IPS-15b (cell line): ENCODE measurements around the gene IHH.

Experiments used
- H3K27me3 ChIP-seq: one replicate; pipeline ENCODE4 v1.6.1; 2013; ENCODE audit warnings: low read length; ENCODE audit not compliant: control insufficient read depth, insufficient read depth
- H3K36me3 ChIP-seq: one replicate; pipeline ENCODE4 v1.6.1; 2013; ENCODE audit warnings: low read length; ENCODE audit not compliant: control insufficient read depth, insufficient read depth
- H3K4me1 ChIP-seq: one replicate; pipeline ENCODE4 v1.6.1; 2013; ENCODE audit warnings: mild to moderate bottlenecking, low read length; ENCODE audit not compliant: control insufficient read depth, insufficient read depth
- H3K4me3 ChIP-seq: one replicate; pipeline ENCODE4 v1.5.1; 2013; ENCODE audit warnings: low read depth, low read length
- H3K9ac ChIP-seq: one replicate; pipeline ENCODE4 v1.6.1; 2013; ENCODE audit warnings: low read depth, mild to moderate bottlenecking, low read length
- H3K9me3 ChIP-seq: one replicate; pipeline ENCODE4 v1.6.1; 2013; ENCODE audit warnings: mild to moderate bottlenecking, low read length; ENCODE audit not compliant: control insufficient read depth, insufficient read depth

The IHH gene

DNA sequence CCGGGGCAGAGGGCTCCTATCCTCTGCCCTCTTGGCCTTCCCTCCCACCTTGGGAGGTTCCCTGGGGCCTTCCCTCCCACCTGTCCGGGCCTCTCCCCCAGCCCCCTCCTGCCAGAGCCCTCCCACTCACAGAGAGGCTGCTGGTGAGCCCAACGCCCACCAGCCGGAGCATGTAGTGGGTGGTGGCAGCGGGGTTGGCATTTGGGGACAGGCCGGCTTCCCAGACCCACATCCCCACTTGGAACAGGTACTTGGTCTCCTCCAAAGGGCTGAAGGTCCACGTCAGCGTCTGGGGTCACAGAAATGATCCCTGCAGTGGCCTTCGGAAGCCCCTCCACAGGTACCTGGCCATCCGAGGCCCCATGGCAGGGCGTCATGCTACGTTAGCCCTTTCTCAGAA, 38.7 kb downstream of the IHH start:
- Histone ChIP-seq H3K4me3 (no peak overlapping the region), H3K27me3 (no peaks in the 10 kb centered on the region), H3K9ac (no peak overlapping the region), H3K4me1 (no peaks in the 10 kb centered on the region), H3K36me3 (no peaks in the 10 kb centered on the region), H3K9me3 (no peaks in the 10 kb centered on the region)

DNA sequence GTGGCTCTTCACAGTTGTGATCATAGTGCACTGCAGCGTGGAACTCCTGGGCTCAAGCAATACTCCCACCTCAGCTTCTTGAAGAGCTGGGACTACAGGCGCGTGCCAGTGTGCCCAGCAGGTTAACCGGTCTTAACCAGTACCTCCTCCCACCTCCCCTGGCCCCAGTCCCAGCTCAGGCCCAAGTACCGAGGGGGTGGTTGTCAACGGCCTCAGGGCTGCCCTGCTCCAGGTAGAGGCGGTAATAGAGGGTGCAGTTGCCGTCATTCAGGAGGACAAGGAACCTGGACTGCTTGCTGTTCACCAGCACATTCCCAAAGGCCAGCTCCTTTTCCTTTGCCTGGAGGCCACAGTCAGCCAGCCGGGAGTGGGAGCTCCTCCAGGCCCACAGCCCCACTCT, 39.1 kb downstream of the IHH start:
- Histone ChIP-seq H3K4me3 (no peak overlapping the region), H3K9ac (no peak overlapping the region), H3K4me1 (no peaks in the 10 kb centered on the region), H3K9me3 (no peaks in the 10 kb centered on the region), H3K36me3 (no peaks in the 10 kb centered on the region), H3K27me3 (no peaks in the 10 kb centered on the region)

DNA sequence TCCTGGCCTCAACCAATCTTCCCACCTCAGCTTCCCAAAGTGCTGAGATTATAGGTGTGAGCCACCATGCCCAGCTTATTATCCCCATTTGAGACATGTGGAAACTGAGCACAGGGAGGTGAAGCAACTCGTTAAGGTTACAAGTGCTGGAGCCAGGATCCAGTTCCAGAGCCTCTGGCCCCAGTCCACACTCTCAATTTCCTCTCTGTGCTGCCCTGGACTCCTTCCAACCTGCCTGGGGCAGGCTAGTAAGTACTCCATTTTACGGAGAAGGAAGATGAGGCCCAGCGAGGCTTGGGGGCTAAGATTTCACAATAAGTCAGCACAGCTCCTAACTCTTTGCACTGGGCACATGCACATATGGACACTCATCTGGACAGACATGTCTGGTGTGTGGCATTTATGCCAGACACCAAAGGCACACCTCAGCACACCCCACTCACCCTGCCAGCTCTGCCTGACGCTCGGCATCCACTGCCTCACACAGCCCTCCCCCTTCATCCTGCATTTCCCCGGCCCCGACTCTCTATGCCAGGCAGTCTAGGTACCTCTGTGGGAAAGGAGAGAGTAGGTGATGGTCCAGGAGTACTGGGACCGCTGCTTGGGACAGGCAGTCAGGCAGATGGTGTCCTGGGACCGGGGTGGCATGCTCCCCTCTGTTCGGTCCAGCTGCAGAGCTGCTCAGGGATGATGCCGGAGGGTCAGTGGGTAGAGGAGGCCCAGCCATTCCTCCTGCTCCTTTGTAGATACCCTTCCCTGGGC, 39.9 kb downstream of the IHH start:
- no peak overlapping the region for H3K9ac ChIP-seq
- no peaks in the 10 kb centered on the region for H3K4me1 ChIP-seq
- no peaks in the 10 kb centered on the region for H3K9me3 ChIP-seq
- no peaks in the 10 kb centered on the region for H3K27me3 ChIP-seq
- H3K4me3 ChIP-seq, result no peak overlapping the region
- no peaks in the 10 kb centered on the region for H3K36me3 ChIP-seq

DNA sequence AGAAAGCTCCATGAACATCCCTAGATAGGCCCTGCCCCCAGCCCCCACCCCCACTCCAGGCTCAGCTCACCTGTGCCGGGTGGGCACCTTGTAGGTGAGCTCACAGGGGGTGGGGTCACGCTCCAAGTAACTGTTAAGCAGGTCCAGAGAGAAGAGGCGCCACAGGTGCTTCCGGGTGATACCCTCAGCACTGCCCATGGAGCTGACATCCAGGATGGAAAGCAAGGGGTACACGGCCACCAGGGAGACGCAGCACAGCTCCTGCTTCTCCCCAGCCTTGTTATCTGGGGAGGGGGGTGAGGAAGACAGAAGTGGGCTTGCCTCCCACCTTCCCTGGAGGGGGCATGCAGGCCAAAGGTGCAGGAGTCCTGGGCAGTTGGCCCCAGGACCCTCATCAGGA, 41.3 kb downstream of the IHH start:
- H3K9ac ChIP-seq, result no peak overlapping the region
- H3K4me1 ChIP-seq, result no peaks in the 10 kb centered on the region
- peaks cover 6% of the 10 kb centered on the region for H3K27me3 ChIP-seq
- no peak overlapping the region for H3K4me3 ChIP-seq
- H3K9me3 ChIP-seq, result no peaks in the 10 kb centered on the region
- no peaks in the 10 kb centered on the region for H3K36me3 ChIP-seq

DNA sequence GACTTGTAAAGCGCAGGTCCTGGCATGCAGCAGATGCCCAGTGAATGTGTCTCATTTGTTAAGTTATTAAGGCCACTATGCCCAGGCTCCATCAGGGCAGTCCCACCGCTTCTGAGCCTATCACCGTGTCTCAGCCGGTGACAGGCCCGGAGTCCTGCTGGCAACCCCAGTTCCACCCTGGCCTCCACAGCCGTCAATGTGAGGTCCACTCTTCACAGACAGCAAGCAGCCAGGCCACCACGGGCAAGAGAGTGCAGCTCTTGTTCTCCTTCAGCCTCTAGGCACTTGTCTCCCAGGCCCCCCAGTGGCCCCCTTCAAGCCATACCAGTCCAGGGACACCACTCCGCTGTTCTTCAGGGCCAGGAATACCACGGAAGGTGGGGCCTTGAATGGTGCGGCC, 42.0 kb downstream of the IHH start:
- Histone ChIP-seq H3K4me1 (no peaks in the 10 kb centered on the region), H3K36me3 (no peaks in the 10 kb centered on the region), H3K27me3 (peaks cover 11% of the 10 kb centered on the region), H3K9me3 (no peaks in the 10 kb centered on the region), H3K9ac (no peak overlapping the region), H3K4me3 (no peak overlapping the region)

DNA sequence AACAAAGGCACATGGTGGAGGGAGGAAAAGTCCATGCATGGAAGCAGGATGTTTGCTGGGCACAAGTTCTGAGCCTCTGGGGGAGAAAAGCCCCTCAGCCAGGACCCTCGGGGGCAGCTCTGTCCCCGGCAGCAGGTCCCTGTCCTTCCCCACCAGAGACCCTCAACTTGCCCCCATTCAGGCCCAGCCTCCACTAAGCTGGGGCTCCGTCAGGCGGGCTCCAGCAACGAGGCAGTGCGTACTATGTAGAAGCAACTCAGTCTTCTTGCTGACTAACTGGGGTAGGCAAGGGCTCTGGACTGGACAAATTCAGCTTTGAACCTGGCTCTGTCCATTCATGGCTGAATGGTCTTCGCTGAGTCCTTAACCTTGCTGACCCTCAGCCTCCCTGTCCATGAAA, 42.4 kb downstream of the IHH start:
- H3K4me1 ChIP-seq, result no peaks in the 10 kb centered on the region
- H3K9me3 ChIP-seq, result no peaks in the 10 kb centered on the region
- H3K9ac ChIP-seq, result no peak overlapping the region
- peaks cover 11% of the 10 kb centered on the region for H3K27me3 ChIP-seq
- H3K4me3 ChIP-seq, result no peak overlapping the region
- no peaks in the 10 kb centered on the region for H3K36me3 ChIP-seq

DNA sequence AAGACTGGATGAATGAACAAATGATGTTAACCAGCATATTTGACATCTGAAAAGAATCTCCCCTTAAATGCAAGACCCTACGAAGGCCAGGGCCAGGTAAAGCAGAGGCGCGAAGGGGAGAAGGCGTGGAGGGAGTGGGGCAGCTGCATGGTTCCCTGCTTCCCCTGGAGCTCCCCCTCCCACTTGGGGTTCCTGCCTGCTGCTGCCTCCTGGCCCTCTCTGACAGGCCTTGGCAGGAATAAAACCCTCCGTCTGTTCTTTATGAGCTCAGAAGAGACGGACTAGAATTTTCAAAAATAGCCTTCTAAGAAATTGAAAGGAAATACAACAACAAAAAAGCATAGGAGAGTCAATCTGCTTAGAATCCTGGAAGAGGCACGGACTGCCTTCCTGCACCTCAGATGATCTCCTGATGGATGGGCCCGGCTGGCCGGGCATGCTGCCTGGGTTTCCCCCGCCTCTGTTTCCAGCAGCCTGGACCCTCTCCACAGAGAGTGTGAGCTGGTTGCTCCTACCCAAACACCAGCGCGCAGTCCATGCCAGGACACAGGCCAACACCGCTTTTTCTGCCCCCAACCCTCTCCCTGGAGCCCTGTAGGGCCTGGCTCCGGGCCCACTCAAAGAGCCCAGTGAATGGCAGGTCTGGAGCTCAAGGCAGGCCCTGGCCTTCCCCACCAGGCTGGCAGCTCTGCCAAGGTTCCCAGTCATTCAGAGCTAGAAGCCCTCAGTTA, 43.4 kb downstream of the IHH start:
- H3K27me3 ChIP-seq, result peaks cover 14% of the 10 kb centered on the region
- H3K9me3 ChIP-seq, result no peaks in the 10 kb centered on the region
- H3K36me3 ChIP-seq, result no peaks in the 10 kb centered on the region
- no peak overlapping the region for H3K9ac ChIP-seq
- no peaks in the 10 kb centered on the region for H3K4me1 ChIP-seq
- no peak overlapping the region for H3K4me3 ChIP-seq

DNA sequence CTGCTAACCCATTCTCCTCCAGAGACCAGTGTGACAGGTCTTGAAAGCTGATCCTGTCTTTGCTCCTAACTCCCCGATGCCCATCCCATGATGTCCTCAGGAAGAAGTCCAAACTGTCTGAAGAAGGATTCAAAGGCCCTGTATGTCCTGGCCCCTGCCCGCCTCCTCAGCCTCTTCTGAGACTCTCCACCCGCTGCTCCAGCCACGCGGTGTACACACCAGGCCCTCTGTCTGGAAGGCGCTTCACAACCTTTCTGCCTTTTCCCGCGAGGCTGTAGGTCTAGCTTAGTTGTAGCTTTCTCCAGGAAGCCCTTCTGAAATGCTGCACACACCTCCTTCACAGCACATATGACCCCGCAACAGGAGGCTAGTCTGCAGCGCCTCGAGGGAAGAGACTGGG, 44.0 kb downstream of the IHH start:
- Histone ChIP-seq H3K9me3 (no peaks in the 10 kb centered on the region), H3K4me1 (no peaks in the 10 kb centered on the region), H3K27me3 (peaks cover 14% of the 10 kb centered on the region), H3K9ac (no peak overlapping the region), H3K4me3 (no peak overlapping the region), H3K36me3 (no peaks in the 10 kb centered on the region)

DNA sequence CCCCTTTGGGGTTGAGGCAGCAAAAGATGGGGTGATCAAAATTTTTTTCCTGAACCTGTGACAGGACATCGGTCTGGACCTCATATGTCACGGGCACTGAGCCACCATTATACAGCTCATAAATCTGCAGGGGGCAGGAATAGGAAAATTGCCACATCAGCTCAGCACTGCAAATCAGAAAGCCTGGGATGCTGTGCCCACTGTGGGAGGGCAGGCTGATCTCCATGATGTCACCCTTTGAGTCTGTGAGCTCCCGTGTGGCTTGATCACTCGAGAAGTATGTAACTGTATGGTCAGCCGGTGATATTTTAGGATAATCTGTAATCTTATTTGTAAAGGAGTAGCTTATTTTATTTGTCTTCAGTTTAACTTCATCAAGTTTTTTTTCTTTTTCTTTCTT, 49.8 kb downstream of the IHH start:
- Histone ChIP-seq H3K4me1 (no peaks in the 10 kb centered on the region), H3K27me3 (peaks cover 33% of the 10 kb centered on the region), H3K4me3 (no peak overlapping the region)

DNA sequence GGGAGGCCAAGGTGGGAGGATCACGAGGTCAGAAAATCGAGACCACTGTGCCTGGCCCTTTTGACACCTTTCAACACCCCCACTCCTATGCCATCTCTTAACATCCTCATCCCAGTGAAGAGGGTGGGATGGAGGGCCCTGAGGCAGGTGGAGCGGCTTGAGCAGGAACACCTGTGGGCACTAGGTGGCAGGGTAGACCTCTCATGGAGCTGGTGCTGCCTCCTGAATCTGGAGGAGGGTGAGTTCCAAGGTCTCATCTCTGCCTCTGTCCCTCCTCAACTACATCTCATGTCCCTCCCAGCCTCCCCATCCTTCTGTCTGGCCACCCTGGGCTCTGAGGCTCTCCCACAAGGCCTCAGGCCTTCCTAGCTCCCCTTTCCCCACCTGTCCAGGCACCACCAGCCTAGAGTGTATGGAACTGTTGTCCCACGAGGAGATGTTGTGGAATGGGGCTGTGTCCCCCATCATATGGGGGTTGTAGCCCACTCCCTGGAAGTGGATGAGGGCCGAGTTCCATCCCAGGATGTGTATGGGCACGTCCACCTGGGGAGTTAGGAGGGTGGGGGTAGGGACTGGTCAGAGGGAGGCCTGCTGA, 50.5 kb downstream of the IHH start:
- no peaks in the 10 kb centered on the region for H3K36me3 ChIP-seq
- no peaks in the 10 kb centered on the region for H3K9me3 ChIP-seq
- no peak overlapping the region for H3K4me3 ChIP-seq
- H3K4me1 ChIP-seq, result no peaks in the 10 kb centered on the region
- no peak overlapping the region for H3K9ac ChIP-seq
- H3K27me3 ChIP-seq, result peaks cover 39% of the 10 kb centered on the region

More for the DNA sequence above, 49.8 kb downstream of the IHH start:
- Histone ChIP-seq H3K36me3 (no peaks in the 10 kb centered on the region), H3K9ac (no peak overlapping the region), H3K9me3 (no peaks in the 10 kb centered on the region)

DNA sequence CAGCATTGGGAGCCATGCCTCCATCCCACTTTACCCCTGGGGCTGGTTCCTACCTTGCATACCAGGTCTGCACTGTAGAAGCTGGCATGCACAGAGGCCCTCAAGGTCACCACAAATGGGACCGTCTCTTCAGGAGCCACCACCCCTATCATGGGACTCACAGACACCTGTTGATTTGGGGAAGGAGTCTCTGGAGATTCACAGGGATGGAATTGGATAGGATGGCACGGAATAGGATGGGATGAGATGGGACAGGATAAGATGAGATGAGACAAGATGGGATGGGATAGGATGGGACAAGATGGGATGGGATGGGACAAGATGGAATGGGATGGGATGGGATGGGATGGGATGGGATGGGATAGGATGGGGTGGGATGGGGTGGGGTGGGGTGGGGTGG, 51.4 kb downstream of the IHH start:
- H3K4me1 ChIP-seq, result no peaks in the 10 kb centered on the region
- peaks cover 40% of the 10 kb centered on the region for H3K27me3 ChIP-seq
- H3K9me3 ChIP-seq, result no peaks in the 10 kb centered on the region
- H3K36me3 ChIP-seq, result no peaks in the 10 kb centered on the region
- no peak overlapping the region for H3K4me3 ChIP-seq
- no peak overlapping the region for H3K9ac ChIP-seq
